A549 (cell line): Measurements from ENCODE around the gene IL3RA.

Experiments
- CTCF ChIP-seq: fragments of >200 bp; sonication (Bioruptor Twin); formaldehyde crosslinking; IDR thresholded peaks from 3 replicates; pipeline ENCODE4 v1.5.1; 2016
- E2F6 ChIP-seq: IDR thresholded peaks from 2 replicates; pipeline ENCODE4 v1.6.1; 2012; ENCODE audit warnings: low read depth, borderline replicate concordance
- EP300 ChIP-seq, 2 experiments: fragments of >200 bp; sonication (Bioruptor Twin); formaldehyde crosslinking; IDR thresholded peaks; 2 replicates in 1 of 2; 3 replicates in 1 of 2; pipeline ENCODE4 v1.6.1; 2016 to 2017
- ESRRA ChIP-seq: fragments of 150-350 bp; IDR thresholded peaks from 2 replicates; pipeline ENCODE4 v1.6.1; 2014; ENCODE audit warnings: mild to moderate bottlenecking, low read length, borderline replicate concordance
- FOSB ChIP-seq: fragments of 250-450 bp; sonication (Bioruptor Pico); IDR thresholded peaks from 2 replicates; pipeline ENCODE4 v1.5.0; 2020; ENCODE audit warnings: mild to moderate bottlenecking, moderate library complexity
- MAFK ChIP-seq: fragments of 450-650 bp; IDR thresholded peaks from 2 replicates; pipeline ENCODE4 v1.6.1; 2014; ENCODE audit not compliant: partially characterized antibody
- POLR2A ChIP-seq: IDR thresholded peaks from 2 replicates; pipeline ENCODE4 v1.6.1; 2012; ENCODE audit warnings: mild to moderate bottlenecking, low read length

- TF ChIP-seq MAFK = no peak
- no peak for TF ChIP-seq CTCF
- no peak for TF ChIP-seq POLR2A
- no peak for TF ChIP-seq ESRRA
- TF ChIP-seq FOSB = no peak
- no peak for TF ChIP-seq EP300 (IDR thresholded peaks at IDR 0.05)
- no peak for TF ChIP-seq E2F6
These were observed 82.4 kb downstream of the IL3RA start for GRCh38 chrX:1418901-1419544.
